ENCODE results near the gene NR2C2. TPM values are rescaled to one million over a fixed set of nuclear protein-coding genes. Genes with fewer than 3 reads are reported as not detected.

The NR2C2 gene
- total RNA-seq, 2 donors from 2014 or later: 58.3 to 74.3 TPM

DNA sequence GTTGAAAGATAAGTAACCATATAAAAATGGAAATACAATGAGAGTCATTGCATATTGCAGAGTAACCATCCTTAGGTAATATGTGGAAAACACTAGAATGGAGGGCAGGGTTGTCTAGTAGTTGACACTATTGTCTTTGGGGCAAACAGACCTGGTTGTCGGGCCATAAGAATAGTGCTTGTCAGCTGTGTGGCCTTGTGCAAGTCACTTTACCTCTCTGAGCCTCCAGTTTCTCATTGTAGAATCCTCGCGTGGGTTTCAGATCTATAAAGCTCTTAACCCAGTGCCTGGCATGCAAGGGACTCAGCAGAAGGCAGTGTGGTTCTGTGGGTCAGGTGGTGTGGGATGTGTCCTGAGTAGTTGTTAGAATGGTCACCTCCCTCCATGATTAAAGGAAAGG lies 85.7 kb downstream of the NR2C2 start:
- peaks cover 21% of the 10 kb centered on the region for H3K36me3 Mint-ChIP-seq
- DNase-seq (ENCODE audit: low spot score) (no peak), ATAC-seq (no peak)
- no peak overlapping the region for H3K27ac Mint-ChIP-seq
- H3K4me3 Mint-ChIP-seq: no peak overlapping the region
- no peaks in the 10 kb centered on the region for H3K27me3 Mint-ChIP-seq
- no peaks in the 10 kb centered on the region for H3K9me3 Mint-ChIP-seq
- peaks cover 0 to 2% of the 10 kb centered on the region in 2 donors for H3K4me1 Mint-ChIP-seq (ENCODE audit: low read depth in 2 of 2)

DNA sequence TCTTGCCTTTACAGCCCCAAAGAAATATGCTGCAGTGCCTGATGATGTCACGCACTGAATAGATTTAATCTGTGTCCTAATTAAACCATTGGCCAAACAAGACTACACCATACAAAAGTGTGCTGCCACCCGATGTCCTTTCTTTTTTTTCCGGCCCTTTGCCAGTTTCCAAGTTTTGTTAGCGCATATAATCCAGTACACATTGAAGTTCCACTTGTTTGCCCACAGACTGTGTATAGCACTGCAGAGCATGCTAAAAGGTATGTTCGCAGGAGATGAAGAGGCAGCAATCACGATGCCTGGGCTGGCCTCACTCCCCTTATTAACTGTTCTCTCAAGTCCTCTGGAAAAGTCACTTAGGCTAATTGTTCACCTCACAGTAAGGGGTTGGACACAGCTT lies 90.9 kb downstream of the NR2C2 start:
- Mint-ChIP-seq H3K36me3 (peaks cover 8% of the 10 kb centered on the region), H3K4me3 (no peak overlapping the region), H3K4me1 (ENCODE audit: low read depth in 2 of 2) (peaks cover 0 to 3% of the 10 kb centered on the region in 2 donors), H3K27ac (no peak overlapping the region), H3K27me3 (no peaks in the 10 kb centered on the region), H3K9me3 (no peaks in the 10 kb centered on the region)
- ATAC-seq: no peak
- no peak for DNase-seq (ENCODE audit: low spot score)

DNA sequence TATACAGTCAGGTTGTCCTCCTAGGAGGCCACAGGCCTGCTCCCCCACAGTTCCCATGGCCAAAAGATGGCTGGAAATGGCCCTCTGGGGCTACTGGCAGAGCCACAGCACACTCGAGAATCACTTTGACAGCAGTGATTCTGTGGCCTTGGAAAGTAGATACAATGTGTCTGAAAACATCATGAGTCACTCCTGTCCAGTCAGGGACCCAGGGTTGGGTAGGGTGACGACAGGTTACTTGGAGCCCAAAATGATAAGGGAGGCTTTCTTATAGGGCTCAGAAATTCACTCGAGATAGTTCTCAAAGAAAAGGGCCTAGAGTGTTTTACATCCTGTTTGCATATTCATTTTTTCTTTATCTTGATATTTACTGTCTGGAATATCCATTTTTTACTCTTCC lies 93.5 kb downstream of the NR2C2 start:
- no peak for ATAC-seq

DNA sequence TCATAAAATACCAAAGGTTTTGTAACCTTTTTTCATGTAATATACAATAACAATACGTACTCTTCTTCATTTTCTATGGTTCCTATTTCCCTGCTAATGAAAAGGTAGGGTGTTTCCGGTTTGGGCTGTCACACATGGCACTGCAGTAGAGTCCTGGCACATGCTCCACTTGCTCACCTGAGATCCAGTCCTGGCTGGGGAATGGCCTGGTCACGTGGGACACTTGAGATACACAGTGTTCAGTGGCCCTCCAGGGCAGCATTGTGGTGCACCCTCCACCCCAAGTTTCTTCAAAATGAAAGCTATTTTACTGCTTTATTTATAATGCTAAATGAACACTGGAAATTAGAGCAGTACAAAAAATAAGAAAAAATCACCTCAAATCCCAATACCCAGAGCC lies 94.6 kb downstream of the NR2C2 start:
- H3K4me3 Mint-ChIP-seq: no peak overlapping the region
- H3K27ac Mint-ChIP-seq: peak overlapping the region in 1 of 2 donors; percentile 32
- no peaks in the 10 kb centered on the region for H3K27me3 Mint-ChIP-seq
- H3K36me3 Mint-ChIP-seq: peaks cover 18% of the 10 kb centered on the region
- no peaks in the 10 kb centered on the region for H3K9me3 Mint-ChIP-seq
- DNase-seq (ENCODE audit: low spot score) (no peak), ATAC-seq (no peak)
- H3K4me1 Mint-ChIP-seq (ENCODE audit: low read depth in 2 of 2): peaks cover 0 to 7% of the 10 kb centered on the region in 2 donors

More for the DNA sequence above, 93.5 kb downstream of the NR2C2 start:
- no peak overlapping the region for H3K27ac Mint-ChIP-seq
- H3K4me3 Mint-ChIP-seq: no peak overlapping the region
- DNase-seq (ENCODE audit: low spot score): no peak
- H3K9me3 Mint-ChIP-seq: no peaks in the 10 kb centered on the region
- H3K27me3 Mint-ChIP-seq: no peaks in the 10 kb centered on the region
- peaks cover 11% of the 10 kb centered on the region for H3K36me3 Mint-ChIP-seq
- peaks cover 0 to 7% of the 10 kb centered on the region in 2 donors for H3K4me1 Mint-ChIP-seq (ENCODE audit: low read depth in 2 of 2)

DNA sequence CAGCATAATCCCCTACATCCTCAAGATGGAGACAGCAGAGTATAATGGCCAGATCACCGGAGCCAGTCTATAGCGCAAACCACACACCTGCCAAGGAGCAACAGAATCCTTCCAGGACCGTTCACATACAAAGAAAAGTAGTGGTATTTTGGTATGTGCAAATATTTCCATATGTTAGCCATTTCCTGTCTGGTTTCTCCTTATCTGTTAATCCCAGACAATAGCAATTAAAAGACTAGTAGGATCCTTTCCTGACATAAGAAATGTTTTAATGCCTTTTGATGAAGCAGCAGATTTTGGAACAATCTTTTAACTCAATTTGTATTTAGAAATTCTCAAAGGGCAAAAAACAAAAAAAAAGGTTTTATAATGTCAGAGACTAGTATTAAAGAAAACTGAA lies 95.6 kb downstream of the NR2C2 start:
- H3K36me3 Mint-ChIP-seq: peaks cover 21% of the 10 kb centered on the region
- no peaks in the 10 kb centered on the region for H3K9me3 Mint-ChIP-seq
- H3K27me3 Mint-ChIP-seq: no peaks in the 10 kb centered on the region
- H3K4me1 Mint-ChIP-seq (ENCODE audit: low read depth in 2 of 2): peaks cover 0 to 7% of the 10 kb centered on the region in 2 donors
- ATAC-seq: no peak
- no peak for DNase-seq (ENCODE audit: low spot score)
- H3K27ac Mint-ChIP-seq: peak overlapping the region in 1 of 2 donors; percentile 32
- H3K4me3 Mint-ChIP-seq: no peak overlapping the region

DNA sequence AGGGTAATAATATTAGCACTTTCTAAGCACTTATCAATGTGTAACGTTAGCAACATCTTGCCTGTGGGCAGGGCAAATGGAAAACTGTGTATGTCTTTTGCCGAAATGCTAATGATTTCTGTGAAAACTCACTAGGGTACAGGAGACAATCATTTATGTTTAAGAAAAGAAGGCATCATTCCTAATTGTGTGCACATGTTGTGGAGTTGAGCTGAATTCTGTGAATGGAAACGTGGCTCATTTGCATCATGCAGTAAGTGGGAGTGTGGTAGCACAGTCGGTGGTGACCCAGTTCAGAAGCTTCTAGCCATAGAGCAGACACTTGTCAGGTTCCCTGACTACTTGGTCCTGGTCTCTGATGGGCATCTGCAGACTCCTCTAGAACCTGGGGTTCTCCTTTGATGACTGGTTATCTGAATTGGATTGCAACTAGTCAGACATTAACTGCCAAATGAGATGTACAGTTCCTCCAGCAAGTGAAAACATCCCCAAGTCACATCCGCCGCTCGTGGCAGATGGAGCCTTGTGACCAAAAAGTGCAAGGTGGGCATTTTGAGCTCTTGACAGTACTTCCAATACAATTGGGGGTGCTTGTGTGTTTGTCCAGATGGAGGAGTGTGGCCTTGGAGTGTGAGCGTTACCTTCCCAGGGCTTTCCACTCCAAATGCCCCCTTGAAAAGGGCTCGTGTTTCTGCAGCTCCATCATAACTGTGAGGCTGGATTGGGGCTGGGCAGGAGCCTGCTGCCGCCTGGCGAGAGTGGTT lies 96.2 kb downstream of the NR2C2 start:
- peaks cover 0 to 7% of the 10 kb centered on the region in 2 donors for H3K4me1 Mint-ChIP-seq (ENCODE audit: low read depth in 2 of 2)
- no peak overlapping the region for H3K27ac Mint-ChIP-seq
- no peak overlapping the region for H3K4me3 Mint-ChIP-seq
- H3K36me3 Mint-ChIP-seq: peaks cover 21% of the 10 kb centered on the region
- no peaks in the 10 kb centered on the region for H3K27me3 Mint-ChIP-seq
- H3K9me3 Mint-ChIP-seq: no peaks in the 10 kb centered on the region
- ATAC-seq (no peak), DNase-seq (ENCODE audit: low spot score) (no peak)

DNA sequence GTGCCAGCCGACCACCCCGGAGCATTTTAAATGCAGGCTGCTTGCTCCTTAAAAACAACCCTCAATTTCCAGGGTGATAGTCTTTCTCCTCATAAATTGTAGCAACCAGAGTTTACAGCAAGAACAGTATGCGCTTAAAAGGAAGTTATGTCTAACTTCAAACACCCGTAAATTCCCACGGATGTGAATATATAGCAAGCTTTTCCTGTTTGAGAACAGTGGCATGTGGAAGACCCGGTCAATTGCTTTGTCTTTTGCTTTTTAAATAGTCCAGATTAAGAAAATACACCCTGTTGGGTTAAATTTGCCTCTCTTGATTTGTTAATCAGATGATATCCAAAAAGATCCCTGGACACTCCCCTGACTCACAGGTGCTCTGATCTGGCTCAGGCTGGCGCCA lies 96.9 kb downstream of the NR2C2 start:
- ATAC-seq (no peak), DNase-seq (ENCODE audit: low spot score) (no peak)
- Mint-ChIP-seq H3K4me3 (no peak overlapping the region), H3K27me3 (no peaks in the 10 kb centered on the region), H3K27ac (peak overlapping the region; percentile 18 to 72), H3K36me3 (peaks cover 21% of the 10 kb centered on the region), H3K4me1 (ENCODE audit: low read depth in 2 of 2) (peaks cover 0 to 7% of the 10 kb centered on the region in 2 donors), H3K9me3 (no peaks in the 10 kb centered on the region)

DNA sequence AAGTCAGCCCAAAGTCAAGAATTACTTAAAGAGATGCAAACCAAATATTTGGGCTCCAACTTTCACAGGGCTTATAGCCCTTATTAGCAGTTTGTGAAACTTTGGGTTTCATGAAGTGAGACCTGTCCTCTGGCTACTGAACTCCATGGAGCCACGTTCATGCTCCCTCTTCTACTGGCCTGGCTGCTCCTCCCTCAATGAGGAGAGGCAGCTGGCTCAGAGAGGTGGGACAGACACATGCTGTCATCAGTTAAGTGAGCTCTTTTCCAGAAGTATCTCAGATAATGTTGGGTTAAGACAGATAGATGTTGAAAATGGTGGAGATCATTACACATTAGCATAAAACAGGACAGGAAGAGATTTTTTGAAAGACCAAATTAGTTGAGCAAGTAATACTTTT lies 98.3 kb downstream of the NR2C2 start:
- H3K27ac Mint-ChIP-seq: peak overlapping the region; percentile 41 to 72
- no peaks in the 10 kb centered on the region for H3K9me3 Mint-ChIP-seq
- H3K36me3 Mint-ChIP-seq: peaks cover 21% of the 10 kb centered on the region

DNA sequence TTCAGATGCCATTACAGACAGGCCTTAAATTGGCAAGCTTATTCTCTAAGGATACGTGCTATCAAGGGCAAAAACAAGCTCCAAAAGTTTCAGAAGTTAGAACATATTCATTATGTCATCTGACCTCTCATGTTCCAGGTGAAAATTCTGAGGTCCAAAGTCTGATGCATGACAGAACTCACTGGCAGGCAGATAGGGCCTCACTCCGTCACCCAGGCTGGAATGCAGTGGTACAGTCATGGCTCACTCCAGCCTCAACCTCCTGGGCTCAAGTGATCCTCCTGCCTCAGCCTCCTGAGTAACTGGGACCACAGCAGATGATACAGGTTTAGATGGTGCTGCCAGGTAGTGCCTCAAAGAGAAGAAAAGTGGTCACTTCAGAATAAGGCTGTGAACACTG lies 102.2 kb downstream of the NR2C2 start:
- Mint-ChIP-seq H3K9me3 (no peaks in the 10 kb centered on the region), H3K27me3 (no peaks in the 10 kb centered on the region), H3K27ac (no peak overlapping the region), H3K4me3 (no peak overlapping the region), H3K36me3 (peaks cover 13% of the 10 kb centered on the region), H3K4me1 (ENCODE audit: low read depth in 2 of 2) (peaks cover 5 to 14% of the 10 kb centered on the region in 2 donors)
- DNase-seq (ENCODE audit: low spot score) (no peak), ATAC-seq (no peak)

More for the DNA sequence above, 98.3 kb downstream of the NR2C2 start:
- no peak for ATAC-seq
- DNase-seq (ENCODE audit: low spot score): no peak
- H3K4me1 Mint-ChIP-seq (ENCODE audit: low read depth in 2 of 2): peaks cover 0 to 7% of the 10 kb centered on the region in 2 donors
- H3K4me3 Mint-ChIP-seq: no peak overlapping the region
- H3K27me3 Mint-ChIP-seq: no peaks in the 10 kb centered on the region

DNA sequence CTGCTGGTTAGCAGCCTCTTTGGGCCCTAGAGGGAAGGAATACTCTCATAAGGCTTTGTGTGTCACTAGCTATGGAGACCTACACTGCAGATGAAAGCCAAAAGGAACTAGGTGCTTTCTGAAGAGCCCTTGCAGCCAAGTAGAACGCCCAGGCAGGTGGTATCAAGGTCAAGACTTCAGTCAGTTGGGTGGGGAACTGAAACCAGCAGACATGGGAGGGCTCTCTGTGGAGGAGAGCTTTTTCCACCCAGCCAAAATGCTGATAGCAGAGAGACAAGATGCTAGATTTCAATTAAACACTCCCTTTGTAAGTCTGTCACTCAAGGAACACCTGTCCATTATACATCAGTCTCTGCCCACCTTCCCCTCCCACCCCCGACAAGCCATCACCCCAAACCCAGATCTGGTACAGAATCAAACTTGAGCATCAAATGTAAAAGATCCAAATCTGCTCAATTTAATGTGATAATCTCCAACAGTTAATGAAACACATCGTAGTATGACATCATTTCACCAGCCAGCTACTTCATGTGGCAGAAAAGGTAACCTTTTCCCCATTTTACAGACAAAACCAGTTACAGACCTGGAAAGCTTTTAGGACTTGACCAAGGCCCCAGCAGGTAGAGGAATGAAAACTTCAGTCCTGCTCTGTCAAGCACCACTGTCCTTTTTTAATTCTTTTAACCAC lies 103.2 kb downstream of the NR2C2 start:
- DNase-seq (ENCODE audit: low spot score) (no peak), ATAC-seq (no peak)
- Mint-ChIP-seq H3K4me3 (no peak overlapping the region), H3K9me3 (no peaks in the 10 kb centered on the region), H3K36me3 (peaks cover 12% of the 10 kb centered on the region), H3K27me3 (no peaks in the 10 kb centered on the region), H3K4me1 (ENCODE audit: low read depth in 2 of 2) (peaks cover 12 to 23% of the 10 kb centered on the region in 2 donors), H3K27ac (peak overlapping the region in 1 of 2 donors; percentile 58)

DNA sequence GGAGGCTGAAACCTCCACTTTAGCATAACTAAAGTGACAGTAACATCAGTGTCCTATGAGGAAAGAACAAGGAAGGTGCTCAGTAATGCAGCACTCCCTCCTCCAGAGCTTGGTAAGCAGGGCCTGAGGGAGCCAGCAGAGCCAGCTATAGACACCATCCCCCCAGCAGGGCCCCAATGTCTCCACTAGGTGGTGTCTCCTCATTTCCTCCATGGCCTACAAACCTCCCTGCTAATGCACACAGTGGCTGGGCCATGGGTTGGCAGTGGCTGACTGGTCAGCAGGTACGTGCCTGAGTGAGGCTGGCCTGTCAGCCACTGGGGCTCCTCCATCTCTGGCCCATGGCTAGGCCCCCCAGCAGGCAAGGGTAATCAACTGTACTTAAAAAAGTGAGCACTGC lies 104.1 kb downstream of the NR2C2 start:
- peaks cover 12 to 24% of the 10 kb centered on the region in 2 donors for H3K4me1 Mint-ChIP-seq (ENCODE audit: low read depth in 2 of 2)
- no peak overlapping the region for H3K27ac Mint-ChIP-seq
- peak; percentile 74 to 75 for ATAC-seq
- no peak overlapping the region for H3K4me3 Mint-ChIP-seq
- no peaks in the 10 kb centered on the region for H3K9me3 Mint-ChIP-seq
- peaks cover 4% of the 10 kb centered on the region for H3K36me3 Mint-ChIP-seq
- no peak for DNase-seq (ENCODE audit: low spot score)
- no peaks in the 10 kb centered on the region for H3K27me3 Mint-ChIP-seq

DNA sequence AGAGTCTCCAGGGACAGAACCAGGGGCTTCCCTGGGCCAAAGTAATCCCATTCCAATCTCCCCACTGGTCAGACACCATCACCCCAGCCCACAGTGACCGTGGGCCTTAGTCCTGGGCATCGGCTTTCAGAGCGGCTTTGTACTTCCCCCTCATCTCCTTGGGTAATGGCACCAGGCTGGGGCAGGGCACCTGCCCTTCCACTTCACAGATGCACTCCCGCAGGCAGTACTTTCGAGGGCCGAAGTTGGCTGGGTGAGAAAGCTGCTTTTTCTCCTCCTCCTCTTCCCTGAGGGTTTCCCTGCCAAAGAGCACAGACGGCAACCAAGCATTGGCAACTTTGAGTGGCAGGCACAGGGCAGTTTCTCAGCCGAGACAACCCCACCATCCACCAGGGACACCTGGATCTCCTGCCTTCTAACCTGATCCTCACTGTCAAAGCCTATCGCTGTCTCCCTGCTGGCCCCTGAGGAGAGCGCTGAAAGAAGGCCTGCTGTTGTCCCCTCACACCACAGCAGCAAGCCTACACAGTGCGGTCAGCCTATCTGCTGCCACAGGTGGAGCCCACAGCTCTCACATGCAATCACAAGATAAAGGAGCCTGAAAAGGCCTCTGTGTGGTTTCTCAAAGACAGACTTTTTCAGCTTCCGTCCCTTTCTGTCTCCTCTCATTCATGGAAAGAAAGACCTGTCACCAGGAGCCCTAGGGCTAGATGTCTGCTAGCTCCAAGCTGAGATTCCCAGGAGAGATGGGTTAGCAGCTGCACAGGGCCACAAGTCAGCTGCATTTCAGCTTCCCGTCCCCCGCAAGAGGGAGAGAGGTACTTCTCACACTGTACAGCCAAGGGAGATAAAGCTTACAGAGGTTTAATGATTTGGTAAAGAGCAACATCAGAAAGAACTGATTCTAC lies 105.2 kb downstream of the NR2C2 start:
- DNase-seq (ENCODE audit: low spot score) (no peak), ATAC-seq (no peak)
- peaks cover 6% of the 10 kb centered on the region for H3K36me3 Mint-ChIP-seq
- H3K9me3 Mint-ChIP-seq: no peaks in the 10 kb centered on the region
- H3K27ac Mint-ChIP-seq: peak overlapping the region in 1 of 2 donors; percentile 71
- H3K27me3 Mint-ChIP-seq: no peaks in the 10 kb centered on the region
- H3K4me1 Mint-ChIP-seq (ENCODE audit: low read depth in 2 of 2): peaks cover 16 to 31% of the 10 kb centered on the region in 2 donors
- no peak overlapping the region for H3K4me3 Mint-ChIP-seq

DNA sequence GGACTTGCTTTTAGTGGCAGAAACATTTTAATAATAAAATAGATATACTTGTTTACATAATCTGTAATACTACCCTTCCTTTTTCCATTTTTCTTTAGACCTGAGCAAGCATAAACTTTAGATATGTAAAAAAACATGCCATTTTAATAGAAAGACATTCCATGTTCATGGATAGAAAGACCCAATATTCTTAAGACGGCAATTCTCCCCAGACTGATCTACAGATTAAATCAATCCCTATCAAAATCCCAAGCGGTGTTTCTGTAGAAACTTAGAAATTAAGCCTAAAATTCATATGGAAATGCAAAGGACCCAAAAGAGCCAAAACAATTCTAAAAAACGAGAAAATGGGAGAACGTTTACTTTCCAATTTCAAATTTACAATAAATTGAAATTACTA lies 106.2 kb downstream of the NR2C2 start:
- H3K27ac Mint-ChIP-seq: peak overlapping the region; percentile 45 to 61
- H3K9me3 Mint-ChIP-seq: no peaks in the 10 kb centered on the region
- ATAC-seq (no peak), DNase-seq (ENCODE audit: low spot score) (no peak)
- peaks cover 9% of the 10 kb centered on the region for H3K36me3 Mint-ChIP-seq
- H3K27me3 Mint-ChIP-seq: no peaks in the 10 kb centered on the region
- no peak overlapping the region for H3K4me3 Mint-ChIP-seq
- peaks cover 19 to 31% of the 10 kb centered on the region in 2 donors for H3K4me1 Mint-ChIP-seq (ENCODE audit: low read depth in 2 of 2)
